ENCODE results near the gene ZNF619. TPM values are rescaled to one million over a fixed set of nuclear protein-coding genes. Genes with fewer than 3 reads are reported as not detected.

Gene ZNF619
- total and polyA plus RNA-seq, 9 of the 15 experiments (the other 6 are each of a cell fraction or from before 2014, with no cell fraction given), result 1.3 to 9.1 (median 6.3) TPM

DNA sequence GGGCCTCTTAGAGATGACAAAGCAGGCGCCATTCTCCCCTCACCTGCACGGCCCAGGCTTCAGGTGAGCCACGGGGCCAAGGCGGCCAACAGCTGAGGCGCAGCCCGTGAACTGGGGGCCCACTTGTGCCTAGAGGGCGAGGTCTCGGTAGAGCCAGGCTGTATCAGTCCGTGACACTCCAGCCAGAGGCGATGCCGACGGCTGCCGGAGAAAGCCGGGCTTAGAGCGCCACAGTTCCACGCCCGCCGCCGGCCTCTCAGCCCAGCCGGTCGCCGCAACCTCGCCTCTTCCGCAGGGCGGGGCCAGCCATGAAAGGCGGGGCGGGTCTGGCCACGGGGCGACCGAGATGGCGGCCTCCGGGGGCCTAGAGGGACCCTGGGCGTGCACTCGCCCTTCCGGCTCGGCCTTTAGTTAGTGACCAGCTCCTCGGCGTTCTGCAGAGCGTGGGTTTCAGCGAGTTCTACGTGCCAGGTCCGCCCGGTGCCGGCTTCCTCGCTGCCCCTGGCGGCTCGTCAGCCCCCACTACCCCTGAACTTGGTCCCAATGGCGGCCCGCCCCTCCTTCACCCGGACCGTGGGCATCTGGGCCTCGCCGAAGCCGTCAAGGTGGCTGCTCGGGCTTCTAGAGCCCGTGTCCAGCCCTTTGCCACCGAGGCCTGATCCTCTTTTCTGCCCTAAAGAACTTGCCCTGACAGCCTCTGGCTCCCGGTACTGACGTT is 47.8 kb downstream of the ZNF619 start, which contains the start of gene ZNF621 (continued):
- TF ChIP-seq, protein P1, sequence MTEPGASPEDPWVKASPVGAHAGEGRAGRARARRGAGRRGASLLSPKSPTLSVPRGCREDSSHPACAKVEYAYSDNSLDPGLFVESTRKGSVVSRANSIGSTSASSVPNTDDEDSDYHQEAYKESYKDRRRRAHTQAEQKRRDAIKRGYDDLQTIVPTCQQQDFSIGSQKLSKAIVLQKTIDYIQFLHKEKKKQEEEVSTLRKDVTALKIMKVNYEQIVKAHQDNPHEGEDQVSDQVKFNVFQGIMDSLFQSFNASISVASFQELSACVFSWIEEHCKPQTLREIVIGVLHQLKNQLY (CRISPR knock-in tag; conservative IDR thresholded peaks at IDR 0.05), result no peak; a peak in 1 of 4 replicates
- TF ChIP-seq, protein P2, sequence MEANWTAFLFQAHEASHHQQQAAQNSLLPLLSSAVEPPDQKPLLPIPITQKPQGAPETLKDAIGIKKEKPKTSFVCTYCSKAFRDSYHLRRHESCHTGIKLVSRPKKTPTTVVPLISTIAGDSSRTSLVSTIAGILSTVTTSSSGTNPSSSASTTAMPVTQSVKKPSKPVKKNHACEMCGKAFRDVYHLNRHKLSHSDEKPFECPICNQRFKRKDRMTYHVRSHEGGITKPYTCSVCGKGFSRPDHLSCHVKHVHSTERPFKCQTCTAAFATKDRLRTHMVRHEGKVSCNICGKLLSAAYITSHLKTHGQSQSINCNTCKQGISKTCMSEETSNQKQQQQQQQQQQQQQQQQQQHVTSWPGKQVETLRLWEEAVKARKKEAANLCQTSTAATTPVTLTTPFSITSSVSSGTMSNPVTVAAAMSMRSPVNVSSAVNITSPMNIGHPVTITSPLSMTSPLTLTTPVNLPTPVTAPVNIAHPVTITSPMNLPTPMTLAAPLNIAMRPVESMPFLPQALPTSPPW (CRISPR knock-in tag; IDR thresholded peaks at IDR 0.05), result peak; percentile 82
- TF ChIP-seq, protein P3, sequence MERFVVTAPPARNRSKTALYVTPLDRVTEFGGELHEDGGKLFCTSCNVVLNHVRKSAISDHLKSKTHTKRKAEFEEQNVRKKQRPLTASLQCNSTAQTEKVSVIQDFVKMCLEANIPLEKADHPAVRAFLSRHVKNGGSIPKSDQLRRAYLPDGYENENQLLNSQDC (CRISPR knock-in tag; IDR thresholded peaks at IDR 0.05), result no peak
- peak; percentile 84; the same call in 1 of the 2 replicates for TF ChIP-seq ZBTB7A (IDR thresholded peaks at IDR 0.05; ENCODE audit: borderline replicate concordance, control insufficient read depth, low read depth, low read length)
- TF ChIP-seq, protein P4, sequence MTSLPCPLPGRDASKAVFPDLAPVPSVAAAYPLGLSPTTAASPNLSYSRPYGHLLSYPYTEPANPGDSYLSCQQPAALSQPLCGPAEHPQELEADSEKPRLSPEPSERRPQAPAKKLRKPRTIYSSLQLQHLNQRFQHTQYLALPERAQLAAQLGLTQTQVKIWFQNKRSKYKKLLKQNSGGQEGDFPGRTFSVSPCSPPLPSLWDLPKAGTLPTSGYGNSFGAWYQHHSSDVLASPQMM (CRISPR knock-in tag; IDR thresholded peaks at IDR 0.05), result no peak
- TF ChIP-seq, protein P5, sequence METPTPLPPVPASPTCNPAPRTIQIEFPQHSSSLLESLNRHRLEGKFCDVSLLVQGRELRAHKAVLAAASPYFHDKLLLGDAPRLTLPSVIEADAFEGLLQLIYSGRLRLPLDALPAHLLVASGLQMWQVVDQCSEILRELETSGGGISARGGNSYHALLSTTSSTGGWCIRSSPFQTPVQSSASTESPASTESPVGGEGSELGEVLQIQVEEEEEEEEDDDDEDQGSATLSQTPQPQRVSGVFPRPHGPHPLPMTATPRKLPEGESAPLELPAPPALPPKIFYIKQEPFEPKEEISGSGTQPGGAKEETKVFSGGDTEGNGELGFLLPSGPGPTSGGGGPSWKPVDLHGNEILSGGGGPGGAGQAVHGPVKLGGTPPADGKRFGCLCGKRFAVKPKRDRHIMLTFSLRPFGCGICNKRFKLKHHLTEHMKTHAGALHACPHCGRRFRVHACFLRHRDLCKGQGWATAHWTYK (CRISPR knock-in tag; IDR thresholded peaks at IDR 0.05), result peak; percentile 6
- TF ChIP-seq SNIP1 (IDR thresholded peaks at IDR 0.05; ENCODE audit: low read depth), result peak; percentile 87
- TF ChIP-seq KLF1 (tag; IDR thresholded peaks at IDR 0.05), result peak; percentile 91
- no peak for TF ChIP-seq ZBED1 (IDR thresholded peaks at IDR 0.05)
- no peak for TF ChIP-seq COPS2 (conservative IDR thresholded peaks at IDR 0.05)
- peak; percentile 79 for TF ChIP-seq SOX6 (IDR thresholded peaks at IDR 0.05)
- peak; percentile 98 for TF ChIP-seq TAF1 (IDR thresholded peaks at IDR 0.05; ENCODE audit: control insufficient read depth, extremely low read depth, insufficient read depth, low read length, severe bottlenecking)
- no peak for TF ChIP-seq XRCC4 (IDR thresholded peaks at IDR 0.05; ENCODE audit: extremely low read depth, insufficient read depth, insufficient read length)
- TF ChIP-seq ZNF23 (CRISPR knock-in tag; IDR thresholded peaks at IDR 0.05), result no peak
- TF ChIP-seq, protein P6, sequence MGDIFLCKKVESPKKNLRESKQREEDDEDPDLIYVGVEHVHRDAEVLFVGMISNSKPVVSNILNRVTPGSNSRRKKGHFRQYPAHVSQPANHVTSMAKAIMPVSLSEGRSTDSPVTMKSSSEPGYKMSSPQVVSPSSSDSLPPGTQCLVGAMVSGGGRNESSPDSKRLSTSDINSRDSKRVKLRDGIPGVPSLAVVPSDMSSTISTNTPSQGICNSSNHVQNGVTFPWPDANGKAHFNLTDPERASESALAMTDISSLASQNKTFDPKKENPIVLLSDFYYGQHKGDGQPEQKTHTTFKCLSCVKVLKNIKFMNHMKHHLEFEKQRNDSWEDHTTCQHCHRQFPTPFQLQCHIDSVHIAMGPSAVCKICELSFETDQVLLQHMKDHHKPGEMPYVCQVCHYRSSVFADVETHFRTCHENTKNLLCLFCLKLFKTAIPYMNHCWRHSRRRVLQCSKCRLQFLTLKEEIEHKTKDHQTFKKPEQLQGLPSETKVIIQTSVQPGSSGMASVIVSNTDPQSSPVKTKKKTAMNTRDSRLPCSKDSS (IDR thresholded peaks at IDR 0.05; ENCODE audit: low read depth, partially characterized antibody), result no peak
- no peak for TF ChIP-seq BRF2 (IDR thresholded peaks at IDR 0.05; ENCODE audit: borderline replicate concordance, insufficient read depth, insufficient read length)
- TF ChIP-seq FUS (optimal IDR thresholded peaks at IDR 0.05; ENCODE audit: low read depth, low read length), result peak; percentile 41
- TF ChIP-seq ZNF324 (CRISPR knock-in tag; IDR thresholded peaks at IDR 0.05), result no peak
- peak; percentile 57 for TF ChIP-seq ZNF431 (CRISPR knock-in tag; IDR thresholded peaks at IDR 0.05)
- TF ChIP-seq ZNF384 (IDR thresholded peaks at IDR 0.05; ENCODE audit: low read depth, low read length), result no peak
- no peak for TF ChIP-seq ARID2 (IDR thresholded peaks at IDR 0.05)
- no peak for TF ChIP-seq HDGF (IDR thresholded peaks at IDR 0.05)

All from K562 (cell line).